Measurements from ENCODE around the gene HRH2.
A peak's percentile ranks its signal among the peaks of the same experiment; 100 is the strongest.
"Not testable (repeated sequence)": the region's sequence is repeated elsewhere in the genome, so short reads cannot be mapped to it uniquely, and the experiment has no call there.

HRH2 gene

DNA sequence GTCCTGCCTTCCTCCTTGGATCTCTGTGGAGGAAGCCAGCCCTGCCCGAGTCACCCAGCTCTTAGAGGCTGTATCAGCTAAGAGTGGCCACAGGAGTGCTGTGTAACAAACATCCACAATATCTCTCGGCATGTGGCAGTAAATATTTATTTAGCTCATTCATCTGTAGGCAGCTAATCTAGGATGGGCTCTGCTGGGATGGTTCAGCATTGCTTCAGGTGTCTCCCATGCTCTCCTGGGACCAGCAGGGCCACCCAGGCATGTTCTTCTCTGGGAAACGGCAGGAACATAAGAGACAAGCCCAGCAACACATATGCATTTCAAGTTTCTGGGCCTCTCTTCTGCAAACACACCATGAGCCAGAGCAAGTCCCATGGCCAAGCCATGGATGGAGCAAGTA lies 56.1 kb downstream of the HRH2 start:
- DNase-seq (ENCODE audit: low spot score), result no peak

DNA sequence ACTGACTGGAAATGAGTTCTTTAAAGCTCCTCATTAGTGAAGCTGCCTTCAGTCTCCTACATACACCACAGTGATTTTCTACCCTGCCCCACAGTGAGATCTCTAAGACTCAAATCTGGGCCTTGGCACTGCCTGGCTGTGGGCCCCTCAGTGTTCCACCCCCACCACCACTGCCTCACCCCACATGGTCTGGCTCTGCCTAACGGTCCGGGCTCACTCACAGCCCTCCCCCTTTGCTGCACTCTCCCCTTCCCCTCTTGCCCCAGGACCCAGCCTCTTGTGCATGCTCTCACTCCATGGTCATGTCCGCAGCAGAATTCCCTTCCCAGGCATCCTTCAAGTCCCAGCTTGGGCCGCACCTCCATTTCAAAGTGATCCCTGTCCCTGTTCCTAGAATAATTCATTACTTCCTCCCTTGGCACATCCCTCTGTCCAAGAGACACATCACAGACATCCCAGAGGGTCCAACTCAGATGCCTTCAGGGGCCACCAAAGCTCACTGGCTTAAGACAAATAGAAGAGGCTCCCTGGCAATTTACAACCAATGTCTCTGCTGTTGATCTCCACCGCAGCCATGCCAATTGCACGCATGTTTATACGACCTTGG lies 56.7 kb downstream of the HRH2 start:
- no peak for DNase-seq (ENCODE audit: low spot score)

DNA sequence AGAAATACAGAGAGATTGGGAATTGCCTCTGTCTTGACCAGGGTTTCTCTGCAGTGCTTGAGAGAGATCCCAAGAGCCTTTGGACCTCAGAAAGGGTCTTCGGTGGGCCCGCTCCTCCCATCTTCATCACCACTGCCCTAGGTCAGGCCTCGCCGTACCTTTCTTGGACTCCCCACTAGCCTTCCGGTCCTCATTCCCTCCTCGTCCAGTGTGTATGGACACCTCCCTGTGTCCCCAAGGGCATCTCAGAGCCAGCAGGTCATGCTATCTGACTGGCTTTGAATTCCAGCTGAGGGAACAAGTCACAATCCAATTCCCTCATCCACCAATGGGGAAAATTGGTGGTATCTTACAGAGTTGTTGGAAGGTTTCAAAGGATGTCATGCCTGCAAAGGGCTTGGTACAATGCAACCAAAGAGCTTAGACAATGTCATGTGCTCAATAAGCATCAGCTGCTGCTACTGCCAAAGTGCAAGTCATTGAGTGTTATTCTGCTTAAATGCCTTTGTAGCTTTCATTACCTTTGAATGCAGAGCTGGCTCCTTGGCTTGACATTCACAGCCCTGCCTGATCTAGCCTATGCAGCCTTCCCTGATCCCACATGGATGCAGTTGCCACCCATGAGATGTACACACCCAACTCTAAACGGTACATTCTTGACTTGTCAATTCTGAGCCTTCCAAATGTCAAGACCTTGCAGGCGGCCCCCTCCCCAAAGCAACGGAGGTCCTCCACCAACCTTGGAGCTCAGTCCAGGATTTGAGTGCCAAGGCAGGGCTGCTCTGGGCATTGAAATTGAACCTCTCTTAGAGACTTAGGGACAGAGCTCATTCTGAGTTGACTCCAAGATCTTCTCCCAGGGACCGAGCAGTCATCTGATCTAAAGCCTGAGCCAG lies 58.0 kb downstream of the HRH2 start:
- DNase-seq (ENCODE audit: low spot score), result no peak

DNA sequence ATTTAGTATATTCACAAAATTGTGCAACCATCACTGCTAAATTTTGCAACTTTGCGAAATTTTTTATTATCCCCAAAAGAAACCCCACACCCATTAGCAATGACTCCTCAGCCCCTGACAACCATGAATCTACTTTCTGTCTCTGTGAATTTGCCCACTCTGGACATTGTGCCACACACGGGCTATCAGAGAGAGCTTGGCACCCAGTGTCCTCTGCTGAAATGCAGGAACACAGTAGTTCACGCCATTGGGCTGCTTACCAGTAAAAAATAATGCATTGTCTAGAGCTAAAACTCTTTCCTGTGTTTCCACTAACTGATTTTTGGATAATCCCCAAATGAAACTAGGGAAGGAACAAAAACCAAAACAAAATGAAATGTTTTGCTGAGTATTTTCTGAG lies 60.0 kb downstream of the HRH2 start:
- DNase-seq (ENCODE audit: low spot score), result no peak

GRCh38 chr5:175718401-175719108 lies 60.7 kb downstream of the HRH2 start:
- DNase-seq (ENCODE audit: low spot score), result peak; percentile 9

GRCh38 chr5:175719109-175719432 lies 61.2 kb downstream of the HRH2 start:
- DNase-seq (ENCODE audit: low spot score), result not testable (repeated sequence)

DNA sequence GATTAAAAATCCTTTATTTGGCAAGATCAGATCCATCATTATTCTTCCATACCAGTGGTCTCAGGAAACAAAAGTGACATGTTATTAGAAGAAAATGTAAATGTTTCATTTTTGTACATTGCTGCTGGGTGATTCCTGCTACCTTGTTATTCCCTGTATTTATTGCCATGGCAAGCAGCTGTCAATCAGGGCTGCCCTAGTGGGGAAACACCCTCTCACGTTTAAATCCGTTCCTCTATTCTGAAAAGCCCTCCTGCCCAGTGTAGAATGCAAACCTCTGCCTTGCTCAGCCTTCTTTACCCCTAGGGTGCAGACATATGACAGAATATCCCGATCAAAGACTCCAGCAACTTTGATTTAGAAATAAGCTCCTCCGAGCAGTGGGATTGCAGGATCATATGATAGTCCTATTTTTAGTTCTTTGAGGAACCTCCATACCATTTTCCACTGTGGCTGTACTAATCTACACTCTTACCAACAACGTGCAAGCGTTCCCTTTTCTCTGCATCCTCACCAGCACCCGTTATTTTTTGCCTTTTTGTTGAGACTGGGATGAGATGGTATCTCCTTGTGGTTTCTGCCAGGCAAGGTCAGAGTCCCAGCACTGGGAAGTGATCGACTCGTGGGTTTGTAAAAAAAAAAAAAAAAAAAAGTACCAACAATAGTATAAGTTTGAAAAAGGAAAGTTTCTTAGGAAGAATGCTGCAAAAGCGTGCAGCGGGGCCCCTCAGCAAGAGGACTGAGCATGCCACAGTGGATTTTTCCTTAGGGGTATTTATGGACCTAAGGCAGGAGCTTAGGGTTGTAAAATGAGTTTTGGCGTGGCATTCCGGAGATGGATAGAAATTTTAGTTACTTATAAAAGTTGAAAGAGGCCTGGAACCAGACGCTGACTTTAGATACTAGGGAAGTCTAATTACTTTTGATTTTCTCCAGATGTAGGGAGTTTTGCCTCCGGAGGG lies 66.7 kb downstream of the HRH2 start:
- no peak for DNase-seq (ENCODE audit: low spot score)

- no peak for DNase-seq (ENCODE audit: low spot score)
Observed at GRCh38 chr5:175728316-175728715, 70.4 kb downstream of the HRH2 start.

- no peak for DNase-seq (ENCODE audit: low spot score)
Observed at GRCh38 chr5:175728885-175729828, 71.3 kb downstream of the HRH2 start.

DNA sequence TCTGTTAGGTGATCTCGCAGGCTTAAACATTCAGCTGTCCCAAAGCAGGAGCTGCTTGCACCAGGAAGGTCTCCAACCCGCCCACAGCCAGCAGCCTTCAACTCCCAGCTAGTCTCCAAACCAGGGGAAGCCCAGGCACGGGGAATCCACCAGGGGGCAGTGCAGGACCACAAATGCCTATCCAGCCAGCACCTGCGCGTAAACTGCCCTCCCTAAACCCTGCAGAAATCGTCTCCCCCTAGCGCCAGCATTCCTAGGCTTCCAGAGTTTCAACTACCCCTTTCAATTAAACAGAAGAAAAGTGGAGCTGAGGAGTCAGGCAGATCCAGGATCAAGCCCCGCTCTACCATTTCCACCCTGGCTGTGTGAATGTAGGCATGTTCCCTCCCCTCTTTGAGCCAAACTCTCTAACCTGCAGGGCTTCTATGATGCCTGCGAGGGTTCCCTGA lies 72.0 kb downstream of the HRH2 start:
- DNase-seq (ENCODE audit: low spot score), result peak; percentile 84

- DNase-seq (ENCODE audit: low spot score), result no peak
Observed at GRCh38 chr5:175731172-175731571, 73.3 kb downstream of the HRH2 start.

DNA sequence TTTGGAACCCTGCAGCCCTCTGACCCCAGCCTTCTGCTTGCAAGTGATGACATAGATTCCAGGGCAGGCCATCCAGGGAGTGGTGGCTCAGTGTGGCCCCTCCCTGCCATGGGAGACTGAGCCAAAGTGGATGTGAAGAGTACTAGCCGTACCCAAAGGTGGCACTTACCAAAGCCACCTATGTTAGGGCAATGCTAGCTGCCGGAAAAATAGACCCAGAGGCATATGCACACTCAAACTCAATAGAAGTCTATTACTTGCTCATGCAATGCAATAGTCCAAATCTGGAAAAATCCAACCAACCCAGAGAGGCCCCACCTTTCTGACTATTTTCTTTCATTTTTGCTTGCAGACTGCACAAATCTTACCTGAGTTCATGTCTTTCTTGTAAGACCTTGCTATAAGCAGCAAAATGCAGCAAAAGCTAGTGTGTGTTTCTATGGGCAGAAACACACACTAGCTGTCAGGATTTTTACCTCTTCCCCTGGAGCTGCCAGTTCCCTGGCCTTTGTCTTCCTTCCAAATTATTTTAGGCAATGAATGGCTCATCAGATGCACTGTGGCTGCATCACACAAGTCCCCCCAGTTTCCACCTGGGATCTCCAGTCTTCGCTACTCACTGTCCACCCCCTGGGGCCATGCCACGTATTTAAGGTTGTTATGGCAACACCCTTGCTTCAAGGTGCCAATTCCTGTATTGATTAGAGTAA lies 74.0 kb downstream of the HRH2 start:
- DNase-seq (ENCODE audit: low spot score), result no peak

DNA sequence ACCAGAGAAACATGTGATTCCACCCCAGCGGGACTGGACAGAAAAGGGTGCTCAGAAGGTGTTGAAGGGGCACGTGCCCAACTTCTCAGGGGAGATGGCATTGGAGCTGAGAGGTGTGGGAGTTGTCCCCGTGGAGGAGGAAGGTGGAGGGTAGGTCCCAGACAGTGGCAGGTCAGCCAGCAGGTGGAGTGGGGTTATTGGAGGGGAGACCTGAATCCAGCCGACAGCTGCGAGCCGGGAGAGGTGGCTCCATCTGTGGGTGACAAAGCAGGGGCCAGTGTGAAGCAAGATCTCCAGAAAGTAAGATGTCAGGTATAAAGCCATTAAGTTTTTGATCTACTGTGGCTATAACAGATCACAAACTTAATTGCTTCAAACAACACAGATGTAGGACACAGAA lies 75.1 kb downstream of the HRH2 start:
- DNase-seq (ENCODE audit: low spot score), result no peak

GRCh38 chr5:175734016-175734415 lies 76.1 kb downstream of the HRH2 start:
- DNase-seq (ENCODE audit: low spot score), result no peak

DNA sequence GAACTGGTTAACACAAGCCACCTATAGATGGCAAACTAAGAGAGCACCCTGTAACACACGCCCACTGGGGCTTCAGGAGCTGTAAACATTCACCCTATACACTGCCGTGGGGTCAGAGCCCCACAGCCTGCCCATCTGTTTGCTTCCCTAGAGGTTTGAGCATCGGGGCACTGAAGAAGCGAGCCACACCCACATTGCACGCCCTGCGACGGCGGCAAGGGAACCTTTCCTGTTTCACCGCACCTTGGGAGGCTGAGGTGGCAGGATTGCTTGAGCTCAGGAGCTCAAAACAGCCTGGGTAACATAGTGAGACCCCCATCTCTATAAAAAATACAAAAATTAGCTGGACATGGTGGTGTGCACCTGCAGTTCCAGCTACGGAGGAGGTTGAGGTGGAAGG lies 76.6 kb downstream of the HRH2 start:
- no peak for DNase-seq (ENCODE audit: low spot score)

GRCh38 chr5:175735701-175736100 lies 77.8 kb downstream of the HRH2 start:
- no peak for DNase-seq (ENCODE audit: low spot score)

- no peak for DNase-seq (ENCODE audit: low spot score)
Observed at GRCh38 chr5:175736652-175737051, 78.8 kb downstream of the HRH2 start.

DNA sequence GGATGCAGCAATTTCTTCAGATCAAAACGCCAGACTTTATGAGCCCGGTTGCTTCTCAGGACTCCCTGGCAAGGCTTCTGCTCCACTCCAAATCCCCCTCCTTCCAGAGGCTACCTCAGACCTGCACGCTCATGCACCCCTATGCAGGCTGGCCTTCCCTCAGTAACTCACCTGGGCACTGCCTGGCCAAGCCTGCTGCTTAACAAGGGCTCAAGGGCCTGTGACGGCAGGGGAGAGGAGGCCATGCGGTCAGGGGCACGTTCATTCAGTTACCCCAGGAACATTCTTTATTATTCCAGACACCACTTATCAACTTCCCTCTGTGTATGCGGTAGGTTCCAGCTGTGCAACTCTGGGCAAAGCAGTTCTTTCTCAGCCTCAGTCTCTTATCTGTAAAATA lies 79.6 kb downstream of the HRH2 start:
- no peak for DNase-seq (ENCODE audit: low spot score)

DNA sequence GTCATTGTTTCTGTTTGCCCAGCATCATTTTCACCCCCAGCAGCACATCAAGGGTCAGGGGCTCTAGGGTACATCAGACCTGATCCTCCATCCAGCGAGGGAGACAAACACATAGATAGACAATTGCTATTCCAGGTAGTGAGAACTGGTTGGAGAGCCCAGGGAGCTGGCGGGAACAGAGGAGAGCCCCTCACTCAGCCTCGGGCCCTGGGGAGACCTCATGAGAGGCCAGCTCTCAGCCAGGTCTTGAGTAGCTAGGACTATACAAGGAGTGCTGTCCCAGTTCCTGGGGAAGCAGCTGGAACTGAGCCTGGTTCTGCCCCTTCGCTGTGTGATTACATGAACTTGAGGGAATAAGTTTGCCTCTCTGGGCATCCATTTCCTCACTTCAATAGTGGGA lies 80.3 kb downstream of the HRH2 start:
- no peak for DNase-seq (ENCODE audit: low spot score)

DNA sequence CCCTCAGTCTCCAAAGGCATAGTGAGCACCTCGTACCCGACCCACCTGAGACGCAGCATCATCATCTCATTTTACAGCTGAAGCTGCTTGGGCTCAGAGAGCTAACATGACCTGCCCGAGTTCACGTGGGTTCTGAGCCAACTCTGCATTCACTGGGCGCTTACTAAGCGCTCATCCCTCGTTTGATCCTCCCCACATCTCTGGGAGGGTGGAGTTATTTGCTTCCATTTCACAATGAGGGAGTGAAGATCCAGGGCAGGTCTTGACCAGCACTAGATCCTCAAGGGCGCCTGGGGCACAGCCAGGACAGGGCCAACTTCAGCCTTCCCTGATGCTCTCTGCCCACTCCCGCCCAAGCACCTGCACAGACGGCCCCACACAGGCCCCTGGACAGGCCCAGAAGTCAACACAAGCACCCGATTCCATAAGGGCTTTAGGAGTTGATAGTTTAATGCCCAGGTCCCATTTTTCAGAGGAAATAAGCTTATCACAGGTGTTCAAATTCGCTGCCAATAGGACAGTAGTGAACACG lies 80.8 kb downstream of the HRH2 start:
- no peak for DNase-seq (ENCODE audit: low spot score)
